ENCODE data around the gene WDFY4. TPM values are rescaled to one million over a fixed set of nuclear protein-coding genes. Genes with fewer than 3 reads are reported as not detected.

The WDFY4 gene
- polyA plus RNA-seq, 1 of the 3 experiments (the other 2 are of a cell fraction), result not detected

- H3K4me2 ChIP-seq, result no peak overlapping the region
- no peaks in the 10 kb centered on the region for H3K27me3 ChIP-seq (ENCODE audit: insufficient read depth)
- POLR2A ChIA-PET, result no interaction called here
- no peak overlapping the region for H2AFZ ChIP-seq (ENCODE audit: low read depth)
- no peaks in the 10 kb centered on the region for H3K36me3 ChIP-seq (replicated peaks in 1 of 2; ENCODE audit: control insufficient read depth in 1 of 2, insufficient read depth in 2 of 2, low read length in 1 of 2)
- no peaks in the 10 kb centered on the region for H3K9me2 ChIP-seq
- H3K9ac ChIP-seq, result no peak overlapping the region
- no peak overlapping the region for H3K27ac ChIP-seq (ENCODE audit: low read depth in 2 of 2, low read length in 1 of 2)
- no peaks in the 10 kb centered on the region for H3K9me3 ChIP-seq
- no peak overlapping the region for H3K4me3 ChIP-seq (ENCODE audit: low read depth in 2 of 2, low read length in 1 of 2)
- no peak for TF ChIP-seq ELF1 (IDR thresholded peaks at IDR 0.05)
- TF ChIP-seq EP300 (IDR thresholded peaks at IDR 0.05; ENCODE audit: borderline replicate concordance in 1 of 2, low read depth in 1 of 2, low read length in 1 of 2), result no peak
- no peak for TF ChIP-seq RAD21 (IDR thresholded peaks at IDR 0.05; ENCODE audit: low read length)
- no peak for TF ChIP-seq CHD2 (IDR thresholded peaks at IDR 0.05; ENCODE audit: low read length, partially characterized antibody)
- TF ChIP-seq RCOR1 (IDR thresholded peaks at IDR 0.05; ENCODE audit: low read length), result no peak
- peaks cover 0 to 11% of the 10 kb centered on the region in 2 experiments; a peak in 1 of 4 replicates for H3K4me1 ChIP-seq (ENCODE audit: control insufficient read depth in 1 of 2, insufficient read depth in 2 of 2, low read depth in 1 of 2, low read length in 1 of 2)
- no peaks in the 10 kb centered on the region for H3F3A ChIP-seq (replicated peaks; ENCODE audit: insufficient read depth)
- no peak for DNase-seq
- no peaks in the 10 kb centered on the region for H4K20me1 ChIP-seq (ENCODE audit: insufficient read depth)
- CTCF ChIA-PET, result interaction anchor here (1.4 kb wide), 1 partner anchor 21 kb away, joined by 3 read pairs; no protein-coding TSS in a partner anchor
- WGBS (ENCODE audit: low lambda C conversion rate), result 36% methylated on average over 12 of the region's 13 CpGs
- no peaks in the 10 kb centered on the region for H3K79me2 ChIP-seq (ENCODE audit: insufficient read depth)
These were observed 11.2 kb downstream of the WDFY4 start for GRCh38 chr10:48695636-48696534.

GRCh38 chr10:48696535-48696873 is 11.8 kb downstream of the WDFY4 start:
- Histone ChIP-seq H3K79me2 (ENCODE audit: insufficient read depth) (no peaks in the 10 kb centered on the region), H2AFZ (ENCODE audit: low read depth) (no peak overlapping the region), H3F3A (replicated peaks; ENCODE audit: insufficient read depth) (no peaks in the 10 kb centered on the region), H3K27ac (ENCODE audit: low read depth in 2 of 2, low read length in 1 of 2) (no peak overlapping the region), H3K9ac (no peak overlapping the region), H3K4me1 (ENCODE audit: control insufficient read depth in 1 of 2, insufficient read depth in 2 of 2, low read depth in 1 of 2, low read length in 1 of 2) (peaks cover 0 to 11% of the 10 kb centered on the region in 2 experiments; a peak in 1 of 4 replicates), H3K4me2 (no peak overlapping the region), H3K36me3 (replicated peaks in 1 of 2; ENCODE audit: control insufficient read depth in 1 of 2, insufficient read depth in 2 of 2, low read length in 1 of 2) (no peaks in the 10 kb centered on the region), H3K27me3 (ENCODE audit: insufficient read depth) (no peaks in the 10 kb centered on the region), H4K20me1 (ENCODE audit: insufficient read depth) (no peaks in the 10 kb centered on the region), H3K9me3 (no peaks in the 10 kb centered on the region), H3K9me2 (no peaks in the 10 kb centered on the region), H3K4me3 (ENCODE audit: low read depth in 2 of 2, low read length in 1 of 2) (no peak overlapping the region)
- WGBS (ENCODE audit: low lambda C conversion rate), result 29% methylated on average over 2 of the region's 4 CpGs
- POLR2A ChIA-PET, result no interaction called here
- TF ChIP-seq TEAD4 (IDR thresholded peaks at IDR 0.05; ENCODE audit: borderline replicate concordance, insufficient read depth), result no peak
- TF ChIP-seq FOSL2 (IDR thresholded peaks at IDR 0.05; ENCODE audit: borderline replicate concordance, low read depth), result no peak
- TF ChIP-seq RFX5 (IDR thresholded peaks at IDR 0.05; ENCODE audit: low read length), result no peak
- CTCF ChIA-PET, result interaction anchor here (1.4 kb wide), 1 partner anchor 21 kb away, joined by 3 read pairs; no protein-coding TSS in a partner anchor
- no peak for DNase-seq

- 24% methylated on average over 5 of the region's 5 CpGs for WGBS (ENCODE audit: low lambda C conversion rate)
- no peak overlapping the region for H3K9ac ChIP-seq
- no peak for TF ChIP-seq NFIC (IDR thresholded peaks at IDR 0.05; ENCODE audit: borderline replicate concordance)
- no peak for TF ChIP-seq TCF12 (IDR thresholded peaks at IDR 0.05)
- TF ChIP-seq MEF2A (IDR thresholded peaks at IDR 0.05; ENCODE audit: borderline replicate concordance, low read depth), result no peak
- no peak for TF ChIP-seq RFX5 (IDR thresholded peaks at IDR 0.05; ENCODE audit: low read length)
- TF ChIP-seq REST (IDR thresholded peaks at IDR 0.05; ENCODE audit: low read depth, low read length), result no peak
- TF ChIP-seq TAF1 (IDR thresholded peaks at IDR 0.05; ENCODE audit: borderline replicate concordance, low read depth, low read length), result no peak
- no peak for TF ChIP-seq SIN3A (IDR thresholded peaks at IDR 0.05; ENCODE audit: borderline replicate concordance, low read depth, low read length)
- TF ChIP-seq EP300 (IDR thresholded peaks at IDR 0.05; ENCODE audit: borderline replicate concordance in 1 of 2, low read depth in 1 of 2, low read length in 1 of 2), result no peak
- TF ChIP-seq PBX3 (IDR thresholded peaks at IDR 0.05), result no peak
- TF ChIP-seq FOXJ3 (CRISPR knock-in tag; IDR thresholded peaks at IDR 0.05), result no peak
These were observed 12.4 kb downstream of the WDFY4 start for GRCh38 chr10:48697091-48697490.

More at GRCh38 chr10:48697091-48697490, 12.4 kb downstream of the WDFY4 start:
- H4K20me1 ChIP-seq (ENCODE audit: insufficient read depth), result no peaks in the 10 kb centered on the region
- H3K27ac ChIP-seq (ENCODE audit: low read depth in 2 of 2, low read length in 1 of 2), result no peak overlapping the region
- CTCF ChIA-PET, result no interaction called here
- H3K36me3 ChIP-seq (replicated peaks in 1 of 2; ENCODE audit: control insufficient read depth in 1 of 2, insufficient read depth in 2 of 2, low read length in 1 of 2), result no peaks in the 10 kb centered on the region
- H2AFZ ChIP-seq (ENCODE audit: low read depth), result no peak overlapping the region
- no peaks in the 10 kb centered on the region for H3F3A ChIP-seq (replicated peaks; ENCODE audit: insufficient read depth)
- DNase-seq, result no peak
- H3K27me3 ChIP-seq (ENCODE audit: insufficient read depth), result no peaks in the 10 kb centered on the region
- no peaks in the 10 kb centered on the region for H3K79me2 ChIP-seq (ENCODE audit: insufficient read depth)
- H3K4me1 ChIP-seq (ENCODE audit: control insufficient read depth in 1 of 2, insufficient read depth in 2 of 2, low read depth in 1 of 2, low read length in 1 of 2), result peaks cover 0 to 6% of the 10 kb centered on the region in 2 experiments; a peak in 1 of 4 replicates
- no peak overlapping the region for H3K4me2 ChIP-seq
- POLR2A ChIA-PET, result no interaction called here
- H3K4me3 ChIP-seq (ENCODE audit: low read depth in 2 of 2, low read length in 1 of 2), result no peak overlapping the region
- H3K9me3 ChIP-seq, result no peaks in the 10 kb centered on the region
- H3K9me2 ChIP-seq, result no peaks in the 10 kb centered on the region
